ENCODE results near the gene ARHGEF1. TPM values are rescaled to one million over a fixed set of nuclear protein-coding genes. Genes with fewer than 3 reads are reported as not detected.

ARHGEF1 gene
- total and polyA plus RNA-seq, 8 donors, result 60.8 to 202 (median 79.6) TPM

GRCh38 chr19:41880329-41880708 lies 2.7 kb upstream of the ARHGEF1 start:
- no peak overlapping the region for H3K27ac ChIP-seq
- DNase-seq (no peak), ATAC-seq (no peak)
- no peak overlapping the region for H3K4me3 ChIP-seq
- intact Hi-C loops (cut with DNase I), result no loop called here
- no peaks in the 10 kb centered on the region for H3K9me3 ChIP-seq
- no peak for TF ChIP-seq CTCF (IDR thresholded peaks at IDR 0.05)
- no peaks in the 10 kb centered on the region for H3K27me3 ChIP-seq
- no peaks in the 10 kb centered on the region for H3K36me3 ChIP-seq
- H3K4me1 ChIP-seq, result peaks cover 12 to 57% of the 10 kb centered on the region in 2 donors

GRCh38 chr19:41883463-41883820 lies 458 bp downstream of the ARHGEF1 start:
- Histone ChIP-seq H3K4me1 (peaks cover 24 to 63% of the 10 kb centered on the region in 2 donors), H3K27me3 (no peaks in the 10 kb centered on the region), H3K9me3 (no peaks in the 10 kb centered on the region), H3K27ac (peak overlapping the region; percentile 94 to 99), H3K36me3 (peaks cover 0 to 15% of the 10 kb centered on the region in 2 donors), H3K4me3 (peak overlapping the region; percentile 98 to 99)
- TF ChIP-seq CTCF (IDR thresholded peaks at IDR 0.05), result no peak
- intact Hi-C loops (cut with DNase I), result no loop called here
- DNase-seq, result no peak
- no peak for ATAC-seq

- DNase-seq, result peak; percentile 85 to 99 (median 96)
- no peak for TF ChIP-seq CTCF (IDR thresholded peaks at IDR 0.05)
- Histone ChIP-seq H3K4me1 (peaks cover 24 to 70% of the 10 kb centered on the region in 2 donors), H3K27ac (peak overlapping the region; percentile 94 to 99), H3K4me3 (peak overlapping the region; percentile 98 to 99), H3K9me3 (no peaks in the 10 kb centered on the region), H3K27me3 (no peaks in the 10 kb centered on the region), H3K36me3 (peaks cover 0 to 21% of the 10 kb centered on the region in 2 donors)
- peak; percentile 85 for ATAC-seq
- intact Hi-C loops (cut with DNase I), result no loop called here
Observed at GRCh38 chr19:41883821-41884733, 1.1 kb downstream of the ARHGEF1 start.

GRCh38 chr19:41886761-41887710 lies 4.1 kb downstream of the ARHGEF1 start:
- DNase-seq (no peak), ATAC-seq (no peak)
- peaks cover 24 to 55% of the 10 kb centered on the region in 2 donors for H3K4me1 ChIP-seq
- intact Hi-C loops (cut with DNase I), result no loop called here
- H3K27me3 ChIP-seq, result no peaks in the 10 kb centered on the region
- H3K4me3 ChIP-seq, result peak overlapping the region in 1 of 2 donors; percentile 16
- TF ChIP-seq CTCF (IDR thresholded peaks at IDR 0.05), result no peak
- peak overlapping the region; percentile 67 to 68 for H3K27ac ChIP-seq
- no peaks in the 10 kb centered on the region for H3K9me3 ChIP-seq
- H3K36me3 ChIP-seq, result peaks cover 0 to 51% of the 10 kb centered on the region in 2 donors
